ENCODE results near the gene KIAA1217. TPM values are rescaled to one million over a fixed set of nuclear protein-coding genes. Genes with fewer than 3 reads are reported as not detected.

Gene KIAA1217
- total RNA-seq, 2 donors from 2014 or later = 0.43 to 3.9 TPM

- Mint-ChIP-seq H3K9me3 (peaks cover 0 to 5% of the 10 kb centered on the region in 2 donors), H3K27ac (no peak overlapping the region), H3K36me3 (peaks cover 0 to 9% of the 10 kb centered on the region in 2 donors)
- DNase-seq (ENCODE audit: low spot score in 2 of 2) = no peak
- ATAC-seq = no peak
Measured at GRCh38 chr10:24459836-24460235, 250.9 kb downstream of the KIAA1217 start.

- DNase-seq (ENCODE audit: low spot score in 2 of 2) (no peak), ATAC-seq (no peak)
- peaks cover 0 to 5% of the 10 kb centered on the region in 2 donors for H3K9me3 Mint-ChIP-seq
- H3K36me3 Mint-ChIP-seq = peaks cover 0 to 9% of the 10 kb centered on the region in 2 donors
- H3K27ac Mint-ChIP-seq = peak overlapping the region in 1 of 2 donors; percentile 34
Measured at GRCh38 chr10:24462291-24462813, 253.4 kb downstream of the KIAA1217 start.

GRCh38 chr10:24462889-24463552, 254.1 kb downstream of the KIAA1217 start:
- Mint-ChIP-seq H3K9me3 (peaks cover 0 to 5% of the 10 kb centered on the region in 2 donors), H3K27ac (peak overlapping the region in 1 of 2 donors; percentile 34), H3K36me3 (peaks cover 0 to 4% of the 10 kb centered on the region in 2 donors)
- no peak for DNase-seq (ENCODE audit: low spot score in 2 of 2)
- ATAC-seq = no peak

- H3K9me3 Mint-ChIP-seq = peaks cover 0 to 5% of the 10 kb centered on the region in 2 donors
- H3K27ac Mint-ChIP-seq = peak overlapping the region in 1 of 2 donors; percentile 61
- peak in 1 of 2 donors; percentile 36 for DNase-seq (ENCODE audit: low spot score in 2 of 2)
- no peaks in the 10 kb centered on the region for H3K36me3 Mint-ChIP-seq
- ATAC-seq = peak; percentile 62 to 74
Measured at GRCh38 chr10:24463611-24464426, 254.9 kb downstream of the KIAA1217 start.

- ATAC-seq = no peak
- no peak for DNase-seq (ENCODE audit: low spot score in 2 of 2)
- Mint-ChIP-seq H3K36me3 (no peaks in the 10 kb centered on the region), H3K27ac (peak overlapping the region in 1 of 2 donors; percentile 61), H3K9me3 (peaks cover 0 to 5% of the 10 kb centered on the region in 2 donors)
Measured at GRCh38 chr10:24465124-24465874, 256.4 kb downstream of the KIAA1217 start.

GRCh38 chr10:24465891-24466818, 257.2 kb downstream of the KIAA1217 start:
- Mint-ChIP-seq H3K9me3 (peaks cover 0 to 5% of the 10 kb centered on the region in 2 donors), H3K27ac (peak overlapping the region; percentile 56 to 61), H3K36me3 (no peaks in the 10 kb centered on the region)
- peak; percentile 83 to 92 for ATAC-seq
- peak in 1 of 2 donors; percentile 48 for DNase-seq (ENCODE audit: low spot score in 2 of 2)

GRCh38 chr10:24467136-24467535, 258.2 kb downstream of the KIAA1217 start:
- Mint-ChIP-seq H3K9me3 (peaks cover 0 to 5% of the 10 kb centered on the region in 2 donors), H3K36me3 (no peaks in the 10 kb centered on the region), H3K27ac (no peak overlapping the region)
- no peak for DNase-seq (ENCODE audit: low spot score in 2 of 2)
- no peak for ATAC-seq

- Mint-ChIP-seq H3K27ac (no peak overlapping the region), H3K9me3 (peaks cover 0 to 4% of the 10 kb centered on the region in 2 donors), H3K36me3 (no peaks in the 10 kb centered on the region)
- DNase-seq (ENCODE audit: low spot score in 2 of 2) (no peak), ATAC-seq (no peak)
Measured at GRCh38 chr10:24467605-24468004, 258.7 kb downstream of the KIAA1217 start.

- Mint-ChIP-seq H3K27ac (no peak overlapping the region), H3K36me3 (peaks cover 0 to 2% of the 10 kb centered on the region in 2 donors), H3K9me3 (peaks cover 0 to 6% of the 10 kb centered on the region in 2 donors)
- no peak for DNase-seq (ENCODE audit: low spot score in 2 of 2)
- ATAC-seq = no peak
Measured at GRCh38 chr10:24468281-24468751, 259.4 kb downstream of the KIAA1217 start.

GRCh38 chr10:24469993-24470392, 261.1 kb downstream of the KIAA1217 start:
- H3K27ac Mint-ChIP-seq = no peak overlapping the region
- H3K9me3 Mint-ChIP-seq = peaks cover 0 to 6% of the 10 kb centered on the region in 2 donors
- peaks cover 0 to 4% of the 10 kb centered on the region in 2 donors for H3K36me3 Mint-ChIP-seq
- no peak for ATAC-seq
- DNase-seq (ENCODE audit: low spot score in 2 of 2) = no peak

GRCh38 chr10:24475598-24475997, 266.7 kb downstream of the KIAA1217 start:
- DNase-seq (ENCODE audit: low spot score in 2 of 2) (no peak), ATAC-seq (no peak)
- Mint-ChIP-seq H3K9me3 (peaks cover 0 to 14% of the 10 kb centered on the region in 2 donors), H3K27ac (no peak overlapping the region), H3K36me3 (peaks cover 0 to 4% of the 10 kb centered on the region in 2 donors)

GRCh38 chr10:24476913-24477701, 268.2 kb downstream of the KIAA1217 start:
- Mint-ChIP-seq H3K9me3 (peaks cover 0 to 15% of the 10 kb centered on the region in 2 donors), H3K27ac (no peak overlapping the region), H3K36me3 (peaks cover 0 to 4% of the 10 kb centered on the region in 2 donors)
- ATAC-seq (no peak), DNase-seq (ENCODE audit: low spot score in 2 of 2) (no peak)

GRCh38 chr10:24477915-24478314, 269.0 kb downstream of the KIAA1217 start:
- Mint-ChIP-seq H3K9me3 (peaks cover 0 to 12% of the 10 kb centered on the region in 2 donors), H3K36me3 (peaks cover 0 to 4% of the 10 kb centered on the region in 2 donors), H3K27ac (no peak overlapping the region)
- ATAC-seq (no peak), DNase-seq (ENCODE audit: low spot score in 2 of 2) (no peak)

GRCh38 chr10:24479806-24480205, 270.9 kb downstream of the KIAA1217 start:
- peaks cover 0 to 10% of the 10 kb centered on the region in 2 donors for H3K9me3 Mint-ChIP-seq
- no peak for ATAC-seq
- no peak overlapping the region for H3K27ac Mint-ChIP-seq
- no peaks in the 10 kb centered on the region for H3K36me3 Mint-ChIP-seq
- DNase-seq (ENCODE audit: low spot score in 2 of 2) = no peak

GRCh38 chr10:24480447-24480846, 271.5 kb downstream of the KIAA1217 start:
- ATAC-seq = no peak
- DNase-seq (ENCODE audit: low spot score in 2 of 2) = no peak
- Mint-ChIP-seq H3K27ac (no peak overlapping the region), H3K9me3 (peaks cover 0 to 10% of the 10 kb centered on the region in 2 donors), H3K36me3 (no peaks in the 10 kb centered on the region)

Measured in activated naive CD4-positive, alpha-beta T cell treated with anti-CD3 and anti-CD28 coated beads, Interleukin-2, amount 50 U/mL, for 72 hours (primary cell).